Measurements from ENCODE around the gene BET1. TPM values are rescaled to one million over a fixed set of nuclear protein-coding genes. Genes with fewer than 3 reads are reported as not detected.

Gene BET1
- total RNA-seq, 1 experiment from 2014 or later, result 21.4 TPM

GRCh38 chr7:94048755-94049154 is 44.6 kb upstream of the BET1 start:
- Histone ChIP-seq H3K4me1 (ENCODE audit: insufficient read depth, low read length) (peaks cover 4% of the 10 kb centered on the region; the same call in 1 of the 2 replicates), H3K14ac (ENCODE audit: insufficient read depth, low read length) (no peak overlapping the region), H3K27ac (ENCODE audit: insufficient read length, low read depth, low read length) (no peak overlapping the region), H2AFZ (ENCODE audit: low read length) (no peak overlapping the region), H4K20me1 (ENCODE audit: control insufficient read depth, insufficient read depth, insufficient read length) (no peaks in the 10 kb centered on the region), H4K8ac (replicated peaks; ENCODE audit: insufficient read length, low read depth, low read length) (no peak overlapping the region), H2BK12ac (ENCODE audit: insufficient read length, low read depth, low read length) (no peak overlapping the region), H3K56ac (ENCODE audit: insufficient read length, low read depth, low read length) (no peak overlapping the region), H3T11ph (ENCODE audit: low read length) (no peak overlapping the region), H3K4ac (ENCODE audit: low read depth, low read length) (no peak overlapping the region), H3K23me2 (ENCODE audit: insufficient read length, low read depth, low read length, poor library complexity, severe bottlenecking) (no peaks in the 10 kb centered on the region), H3K4me2 (ENCODE audit: insufficient read depth, insufficient read length, low read length) (no peak overlapping the region), H2BK20ac (ENCODE audit: low read depth, low read length, poor library complexity, severe bottlenecking) (no peak overlapping the region), H3K27me3 (ENCODE audit: insufficient read depth, low read length) (no peaks in the 10 kb centered on the region), H2BK120ac (ENCODE audit: low read depth, low read length, poor library complexity, severe bottlenecking) (no peak overlapping the region), H3K9ac (ENCODE audit: extremely low read depth, insufficient read length, low read length) (no peak overlapping the region), H2BK15ac (ENCODE audit: low read depth, low read length) (no peak overlapping the region), H3K79me2 (ENCODE audit: insufficient read depth, low read length) (no peaks in the 10 kb centered on the region), H2BK5ac (ENCODE audit: insufficient read length, low read length) (no peak overlapping the region), H4K91ac (ENCODE audit: insufficient read length, low read depth, low read length) (no peak overlapping the region), H3K18ac (ENCODE audit: insufficient read length, low read depth, low read length) (no peak overlapping the region), H3K79me1 (ENCODE audit: insufficient read depth, low read depth, low read length, poor library complexity, severe bottlenecking) (no peaks in the 10 kb centered on the region), H3K23ac (ENCODE audit: insufficient read length, low read depth, low read length) (no peak overlapping the region), H4K5ac (ENCODE audit: insufficient read length, low read depth, low read length) (no peak overlapping the region), H2AK5ac (ENCODE audit: insufficient read length, low read length) (no peak overlapping the region), H3K9me3 (ENCODE audit: control insufficient read depth, low read depth, low read length) (no peaks in the 10 kb centered on the region)
- peaks cover 12 to 15% of the 10 kb centered on the region in 2 experiments for H3K4me1 Mint-ChIP-seq
- no peak for TF ChIP-seq CTCF (conservative IDR thresholded peaks at IDR 0.05)
- WGBS (ENCODE audit: extremely low coverage, insufficient read length, low lambda C conversion rate), result no CpG with 5 or more reads among the region's 2 CpGs
- H3K4me3 Mint-ChIP-seq, result no peak overlapping the region
- H3K36me3 Mint-ChIP-seq (ENCODE audit: insufficient read depth in 1 of 3, low read depth in 3 of 3), result no peaks in the 10 kb centered on the region
- DNase-seq, result no peak
- H3K27ac Mint-ChIP-seq, result no peak overlapping the region
- H3K9me3 Mint-ChIP-seq, result no peaks in the 10 kb centered on the region
- no peaks in the 10 kb centered on the region for H3K27me3 Mint-ChIP-seq (ENCODE audit: low read depth)

Measured in H9 (cell line).